B cell (primary cell): ENCODE measurements around the gene AFF3. TPM values are rescaled to one million over a fixed set of nuclear protein-coding genes. Genes with fewer than 3 reads are reported as not detected.

ENCODE experiments used
- ATAC-seq: fragments of 200-7000 bp; cut with Tn5 transposase; one replicate; pipeline ENCODE4 v1.10.0; 2021; ENCODE audit warnings: low read depth, mild to moderate bottlenecking, moderate number of reproducible peaks, moderate library complexity
- CTCF ChIA-PET: fragments of 350-600 bp; sonication (Branson Sonifier 250); formaldehyde crosslinking; loops from one replicate; lab custom pipeline; 2021; ENCODE audit warnings: antibody characterized with exemption, inconsistent platforms; lab: Charles Lee
- POLR2A ChIA-PET: fragments of 350-600 bp; sonication (Branson Sonifier 250); formaldehyde crosslinking; loops from one replicate; lab custom pipeline; 2021; ENCODE audit warnings: antibody characterized with exemption; lab: Charles Lee
- DNase-seq: peaks from one replicate; pipeline ENCODE4 v3.0.0; 2013
- H2AFZ ChIP-seq: 2 replicates; pipeline ENCODE4 v1.6.1; 2012; ENCODE audit warnings: mild to moderate bottlenecking, low read depth, low read length; ENCODE audit not compliant: insufficient read depth, poor library complexity, severe bottlenecking
- H3K27ac ChIP-seq, 2 donors: 1 replicate in 1 of 2; 2 replicates in 1 of 2; pipeline ENCODE4 v1.5.1; 2012 to 2013; ENCODE audit warnings: low read length in 2 of 2, mild to moderate bottlenecking in 2 of 2, moderate library complexity in 1 of 2
- H3K27me3 ChIP-seq, 4 experiments: fragments of 200-600 bp in 1 of 4; sonication (generic) in 1 of 4; replicated peaks in 1 of 4; 1 replicate in 2 of 4; 2 replicates in 2 of 4; pipeline versions ENCODE4 v1.6.1 to v1.7.0; 2013 to 2016; ENCODE audit warnings: low read length in 3 of 4, mild to moderate bottlenecking in 2 of 4, mixed read lengths in 1 of 4, moderate library complexity in 1 of 4; ENCODE audit not compliant: insufficient read depth in 4 of 4, control insufficient read depth in 3 of 4; ENCODE audit errors: control extremely low read depth in 1 of 4
- H3K36me3 ChIP-seq, 2 experiments: replicated peaks in 1 of 2; 1 replicate in 1 of 2; 2 replicates in 1 of 2; pipeline versions ENCODE4 v1.6.1 to v1.7.1; 2013; ENCODE audit warnings: low read length in 1 of 2; ENCODE audit not compliant: insufficient read depth in 2 of 2, control insufficient read depth in 1 of 2; ENCODE audit errors: control extremely low read depth in 1 of 2, extremely low read depth in 1 of 2
- H3K4me1 ChIP-seq, 2 donors: fragments of 200-600 bp in 1 of 2; sonication (generic) in 1 of 2; 1 replicate in 1 of 2; 2 replicates in 1 of 2; pipeline versions ENCODE4 v1.5.1 to v1.6.1; 2013 to 2017; ENCODE audit warnings: low read length in 2 of 2; ENCODE audit not compliant: control insufficient read depth in 2 of 2, insufficient read depth in 2 of 2
- H3K4me2 ChIP-seq: replicated peaks from 2 replicates; pipeline ENCODE3; 2012; ENCODE audit warnings: mild to moderate bottlenecking, low read depth, low read length; ENCODE audit not compliant: poor library complexity, severe bottlenecking
- H3K4me3 ChIP-seq, 5 experiments: fragments of 200-600 bp in 1 of 5; sonication (generic) in 1 of 5; 1 replicate in 3 of 5; 2 replicates in 2 of 5; pipeline versions ENCODE4 v1.5.1 to v1.7.0; 2011 to 2016; ENCODE audit warnings: low read length in 4 of 5, mild to moderate bottlenecking in 4 of 5, low read depth in 2 of 5, control low read depth in 1 of 5, moderate library complexity in 1 of 5; ENCODE audit not compliant: insufficient read depth in 1 of 5; ENCODE audit errors: control extremely low read depth in 1 of 5, extremely low read depth in 1 of 5
- H3K79me2 ChIP-seq: fragments of 200-600 bp; sonication (generic); one replicate; pipeline ENCODE4 v1.6.0; 2016; ENCODE audit warnings: low read length; ENCODE audit not compliant: control insufficient read depth, insufficient read depth
- H3K9ac ChIP-seq: fragments of 200-600 bp; sonication (generic); 2 replicates; pipeline ENCODE4 v1.6.1; 2017; ENCODE audit warnings: mild to moderate bottlenecking, low read length, moderate library complexity
- H3K9me3 ChIP-seq, 3 donors: one replicate each; pipeline versions ENCODE4 v1.6.1 to v1.7.1; 2013; ENCODE audit warnings: low read length in 2 of 3; ENCODE audit not compliant: control insufficient read depth in 2 of 3, insufficient read depth in 1 of 3; ENCODE audit errors: control extremely low read depth in 1 of 3
- H4K20me1 ChIP-seq: 2 replicates; pipeline ENCODE4 v1.6.0; 2012; ENCODE audit warnings: mild to moderate bottlenecking, low read length; ENCODE audit not compliant: insufficient read depth, control insufficient read depth, poor library complexity, severe bottlenecking
- H3K27ac Mint-ChIP-seq: one replicate; pipeline ENCODE4 v1.8.0; 2021; ENCODE audit warnings: mixed read lengths
- H3K27me3 Mint-ChIP-seq: one replicate; pipeline ENCODE4 v1.8.0; 2021; ENCODE audit warnings: mixed read lengths
- H3K4me1 Mint-ChIP-seq: one replicate; pipeline ENCODE4 v1.8.0; 2021; ENCODE audit warnings: mixed read lengths
- H3K4me3 Mint-ChIP-seq: one replicate; pipeline ENCODE4 v1.8.0; 2021; ENCODE audit warnings: mixed read lengths
- H3K9me3 Mint-ChIP-seq: one replicate; pipeline ENCODE4 v1.8.0; 2022; ENCODE audit warnings: mixed read lengths; ENCODE audit not compliant: insufficient read depth
- CTCF ChIP-seq: fragments of 200-600 bp; IDR thresholded peaks from one replicate; pipeline ENCODE4 v1.8.0; 2022; ENCODE audit warnings: antibody characterized with exemption, mild to moderate bottlenecking
- EZH2 ChIP-seq: IDR thresholded peaks from 2 replicates; pipeline ENCODE4 v1.6.1; 2012; ENCODE audit warnings: borderline replicate concordance, low read depth, mild to moderate bottlenecking, moderate library complexity, low read length; ENCODE audit not compliant: insufficient read depth, poor library complexity, severe bottlenecking
- WGBS: methylation state at CpG from one replicate; pipeline ENCODE4 v1.1.5; 2013; ENCODE audit warnings: missing lambda C conversion rate; ENCODE audit not compliant: insufficient coverage; 5-methylcytosine and 5-hydroxymethylcytosine counted together
- intact Hi-C: fragments of 100-400 bp; cut with micrococcal nuclease; formaldehyde crosslinking; loops from one replicate; pipeline ENCODE4 v1.10.0; 2022
- polyA plus RNA-seq: library from polyadenylated mRNA; depleted of rRNA; stranded (reverse); fragments of >200 nt; gene quantifications from 2 replicates; pipeline ENCODE4 v1.2.3, GENCODE V29; 2012
- total RNA-seq, 2 donors: library from RNA; stranded (reverse); fragments of 120-200 nt in 1 of 2; gene quantifications; 1 replicate in 1 of 2; 2 replicates in 1 of 2; pipeline versions ENCODE4 v1.2.3 to v1.2.4, GENCODE V29; 2013 to 2022

Gene AFF3
- total and polyA plus RNA-seq, 2 donors (not counting 1 experiment from before 2014, with no cell fraction given), result 117 to 830 TPM

DNA sequence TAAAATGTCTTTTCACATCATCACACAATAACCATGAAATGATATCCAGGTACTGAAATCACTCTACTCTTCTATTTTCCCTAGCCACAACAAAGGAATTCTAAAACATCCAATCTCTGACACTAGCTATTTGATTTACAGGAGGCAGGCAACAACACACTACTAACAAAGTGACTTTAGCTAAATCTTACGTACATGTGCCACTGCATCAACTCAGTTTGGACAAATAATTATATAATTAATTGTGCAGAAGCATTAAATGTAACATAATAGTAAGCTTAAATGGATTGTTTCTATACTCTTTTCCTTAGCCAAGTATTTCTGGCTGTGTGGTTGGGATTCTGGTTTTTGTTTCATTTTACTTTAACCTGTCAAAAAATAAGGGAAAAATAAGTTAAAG lies 192.4 kb downstream of the AFF3 start:
- H4K20me1 ChIP-seq, result peaks cover 80% of the 10 kb centered on the region
- TF ChIP-seq EZH2 (no peak), CTCF (no peak)
- Mint-ChIP-seq H3K4me1 (peaks cover 8% of the 10 kb centered on the region), H3K9me3 (no peaks in the 10 kb centered on the region), H3K4me3 (no peak overlapping the region), H3K27me3 (no peaks in the 10 kb centered on the region), H3K27ac (no peak overlapping the region)
- WGBS, result no CpG with 5 or more reads among the region's 1 CpG
- intact Hi-C loops, result no loop called here
- H3K9me3 ChIP-seq, result no peaks in the 10 kb centered on the region
- H3K4me2 ChIP-seq, result no peak overlapping the region
- no peak for ATAC-seq
- no peaks in the 10 kb centered on the region for H3K27me3 ChIP-seq
- no peak overlapping the region for H3K27ac ChIP-seq
- H3K4me1 ChIP-seq, result no peaks in the 10 kb centered on the region
- no peak for DNase-seq
- no peak overlapping the region for H3K4me3 ChIP-seq
- CTCF ChIA-PET, result no interaction called here
- H3K36me3 ChIP-seq, result peaks cover 6 to 61% of the 10 kb centered on the region in 2 experiments
- H2AFZ ChIP-seq, result no peak overlapping the region
- POLR2A ChIA-PET, result no interaction called here
- no peak overlapping the region for H3K9ac ChIP-seq
- peaks cover 72% of the 10 kb centered on the region for H3K79me2 ChIP-seq

DNA sequence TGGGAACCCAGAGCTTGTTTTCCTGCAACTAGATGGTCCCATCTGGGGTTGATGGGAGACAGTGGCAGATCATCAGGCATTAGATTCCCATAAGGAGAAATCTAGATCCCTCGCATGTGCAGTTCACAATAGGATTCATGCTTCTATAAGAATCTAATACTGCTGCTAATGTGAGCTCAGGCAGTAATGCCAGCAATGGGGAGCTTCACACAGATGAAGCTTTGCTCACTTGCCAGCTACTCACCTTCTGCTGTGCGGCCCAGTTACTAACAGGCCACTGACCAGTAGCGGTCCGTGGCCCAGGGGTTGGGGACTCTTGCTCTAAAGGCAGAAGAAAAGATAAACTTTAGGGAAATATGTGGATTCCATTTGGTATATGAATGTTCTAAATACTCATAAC lies 192.9 kb downstream of the AFF3 start:
- H3K79me2 ChIP-seq, result peaks cover 76% of the 10 kb centered on the region
- ATAC-seq, result no peak
- H3K4me1 Mint-ChIP-seq, result peaks cover 8% of the 10 kb centered on the region
- H3K36me3 ChIP-seq, result peaks cover 6 to 65% of the 10 kb centered on the region in 2 experiments
- no peaks in the 10 kb centered on the region for H3K27me3 ChIP-seq
- no peak overlapping the region for H2AFZ ChIP-seq
- no peak overlapping the region for H3K27ac Mint-ChIP-seq
- POLR2A ChIA-PET, result no interaction called here
- no peak overlapping the region for H3K4me2 ChIP-seq
- CTCF ChIA-PET, result no interaction called here
- no peak overlapping the region for H3K4me3 ChIP-seq
- no peaks in the 10 kb centered on the region for H3K9me3 ChIP-seq
- no peaks in the 10 kb centered on the region for H3K9me3 Mint-ChIP-seq
- no peaks in the 10 kb centered on the region for H3K4me1 ChIP-seq
- no peaks in the 10 kb centered on the region for H3K27me3 Mint-ChIP-seq
- no peak overlapping the region for H3K27ac ChIP-seq
- no peak overlapping the region for H3K9ac ChIP-seq
- no peak overlapping the region for H3K4me3 Mint-ChIP-seq
- DNase-seq, result no peak
- peaks cover 85% of the 10 kb centered on the region for H4K20me1 ChIP-seq
- TF ChIP-seq EZH2 (no peak), CTCF (no peak)
- WGBS, result 100% methylated on average over 1 of the region's 4 CpGs
- intact Hi-C loops, result no loop called here
